Measurements from ENCODE around the gene SP4.

The SP4 gene

DNA sequence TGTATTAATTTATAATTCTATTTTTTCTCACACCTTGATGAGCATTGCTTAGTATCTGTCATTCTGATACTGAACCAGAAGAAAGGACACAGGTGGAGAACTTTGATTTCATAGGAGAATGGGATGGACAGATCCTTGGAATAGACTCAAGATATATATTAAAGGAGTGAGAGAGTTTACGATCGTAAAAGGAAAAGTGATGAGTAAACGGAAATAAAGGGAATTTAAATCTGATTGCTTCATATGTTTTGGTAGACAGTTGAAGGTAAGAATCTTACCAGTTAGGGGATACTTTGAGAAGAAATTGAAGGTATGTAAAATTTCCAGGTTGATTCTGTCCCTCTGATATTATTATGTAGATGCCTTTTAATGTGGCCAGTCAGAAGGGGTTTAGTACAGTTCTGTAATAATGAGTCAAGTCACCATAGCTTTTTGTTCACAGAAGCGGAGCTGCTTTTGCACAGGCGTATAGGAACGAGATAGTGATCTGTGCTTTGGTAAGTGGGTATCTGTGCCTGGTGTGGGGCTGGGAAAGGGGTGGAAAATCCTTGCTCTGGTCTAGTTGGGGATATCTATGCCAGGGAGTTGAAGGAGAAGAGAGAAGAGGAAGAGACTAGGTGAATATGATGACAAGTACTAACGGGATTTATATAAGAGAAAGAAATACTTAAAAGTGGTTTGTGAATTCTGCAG is 15.4 kb downstream of the SP4 start:
- no peak overlapping the region for H3K4me3 ChIP-seq (ENCODE audit: low read length)
- DNase-seq (ENCODE audit: low read depth) = no peak
- TF ChIP-seq, protein P1, sequence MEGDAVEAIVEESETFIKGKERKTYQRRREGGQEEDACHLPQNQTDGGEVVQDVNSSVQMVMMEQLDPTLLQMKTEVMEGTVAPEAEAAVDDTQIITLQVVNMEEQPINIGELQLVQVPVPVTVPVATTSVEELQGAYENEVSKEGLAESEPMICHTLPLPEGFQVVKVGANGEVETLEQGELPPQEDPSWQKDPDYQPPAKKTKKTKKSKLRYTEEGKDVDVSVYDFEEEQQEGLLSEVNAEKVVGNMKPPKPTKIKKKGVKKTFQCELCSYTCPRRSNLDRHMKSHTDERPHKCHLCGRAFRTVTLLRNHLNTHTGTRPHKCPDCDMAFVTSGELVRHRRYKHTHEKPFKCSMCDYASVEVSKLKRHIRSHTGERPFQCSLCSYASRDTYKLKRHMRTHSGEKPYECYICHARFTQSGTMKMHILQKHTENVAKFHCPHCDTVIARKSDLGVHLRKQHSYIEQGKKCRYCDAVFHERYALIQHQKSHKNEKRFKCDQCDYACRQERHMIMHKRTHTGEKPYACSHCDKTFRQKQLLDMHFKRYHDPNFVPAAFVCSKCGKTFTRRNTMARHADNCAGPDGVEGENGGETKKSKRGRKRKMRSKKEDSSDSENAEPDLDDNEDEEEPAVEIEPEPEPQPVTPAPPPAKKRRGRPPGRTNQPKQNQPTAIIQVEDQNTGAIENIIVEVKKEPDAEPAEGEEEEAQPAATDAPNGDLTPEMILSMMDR (conservative IDR thresholded peaks at IDR 0.05; ENCODE audit: low read length) = no peak

DNA sequence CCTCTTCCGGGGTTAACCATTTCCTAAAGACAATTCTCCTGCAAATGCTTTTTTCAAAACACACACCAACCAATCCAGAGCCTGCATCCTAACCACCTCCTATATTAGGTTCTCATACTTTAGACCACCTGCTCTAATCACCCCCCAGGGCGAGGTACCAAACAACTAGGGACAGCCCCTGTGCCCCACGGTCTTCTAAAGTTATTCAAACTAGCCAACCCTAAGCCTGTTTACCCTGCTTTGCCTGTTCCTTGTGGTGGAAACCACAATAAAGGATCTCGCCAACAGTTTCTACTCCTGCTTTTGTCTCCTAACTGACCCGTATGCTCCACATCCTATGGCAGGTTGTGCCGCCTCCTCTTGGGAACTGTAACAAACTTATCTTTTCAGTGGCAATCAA is 21.1 kb downstream of the SP4 start:
- H3K4me3 ChIP-seq (ENCODE audit: low read length) = no peak overlapping the region
- no peak for DNase-seq (ENCODE audit: low read depth)
- TF ChIP-seq, protein P1 (conservative IDR thresholded peaks at IDR 0.05; ENCODE audit: low read length) = no peak

DNA sequence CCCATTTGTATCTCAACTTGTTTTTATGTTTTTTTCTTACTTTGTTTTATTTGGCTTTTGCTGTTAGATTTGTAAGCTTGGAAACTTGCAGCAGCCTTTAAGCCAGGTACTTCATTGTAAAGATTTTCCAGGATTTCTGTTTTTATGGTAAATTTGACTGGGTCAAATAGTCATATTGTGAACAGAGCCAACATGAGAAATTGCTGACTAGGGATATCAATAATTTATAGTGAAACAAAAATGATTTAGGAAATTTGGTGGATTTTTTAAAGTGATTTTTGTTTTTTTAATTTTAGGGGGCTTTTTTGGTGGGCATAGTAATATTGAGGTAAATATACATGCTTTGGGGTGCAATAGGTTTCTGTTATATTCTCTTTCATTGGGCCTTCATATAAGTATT is 22.2 kb downstream of the SP4 start:
- TF ChIP-seq, protein P1 (conservative IDR thresholded peaks at IDR 0.05; ENCODE audit: low read length) = no peak
- no peak overlapping the region for H3K4me3 ChIP-seq (ENCODE audit: low read length)
- no peak for DNase-seq (ENCODE audit: low read depth)

DNA sequence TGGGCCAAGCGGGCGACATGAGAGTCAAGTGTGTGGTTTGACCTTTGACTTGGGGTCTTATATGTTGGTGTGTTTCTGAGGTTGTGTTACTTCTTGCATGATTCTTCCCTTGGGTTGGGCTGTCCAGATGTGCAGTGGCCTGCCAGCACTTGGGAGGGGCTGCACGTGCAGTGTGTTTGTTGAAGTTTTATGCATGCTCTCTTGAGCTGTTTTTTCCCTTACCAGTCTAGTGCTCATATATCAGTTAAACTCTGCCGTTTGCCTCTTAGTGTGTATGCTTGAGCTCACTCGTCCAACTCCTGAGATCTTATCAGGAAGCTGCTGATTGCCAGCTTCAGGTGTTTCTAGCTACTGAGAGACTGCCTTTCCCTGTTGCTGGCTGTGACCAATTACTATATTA is 23.1 kb downstream of the SP4 start:
- no peak for DNase-seq (ENCODE audit: low read depth)
- H3K4me3 ChIP-seq (ENCODE audit: low read length) = no peak overlapping the region
- TF ChIP-seq, protein P1 (conservative IDR thresholded peaks at IDR 0.05; ENCODE audit: low read length) = no peak

DNA sequence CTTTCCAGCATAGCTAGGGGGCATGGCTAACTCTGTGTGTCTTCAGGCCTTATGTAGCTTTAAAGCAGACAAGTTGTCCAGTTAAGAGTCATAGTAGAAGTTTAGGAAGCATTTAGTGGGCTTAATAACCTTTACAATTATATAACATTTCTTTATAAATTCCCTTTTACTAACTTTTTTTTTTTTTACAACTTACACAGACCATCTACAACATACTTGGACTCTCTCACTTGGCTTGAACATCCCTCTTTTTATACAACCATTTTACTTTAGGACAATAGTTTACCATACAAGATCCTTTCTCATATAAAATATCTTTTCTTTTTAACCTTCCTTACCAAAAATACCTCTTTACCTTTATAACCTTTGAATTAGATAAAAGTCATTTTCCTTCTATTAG is 26.3 kb downstream of the SP4 start:
- no peak overlapping the region for H3K4me3 ChIP-seq (ENCODE audit: low read length)
- TF ChIP-seq, protein P1 (conservative IDR thresholded peaks at IDR 0.05; ENCODE audit: low read length) = no peak
- DNase-seq (ENCODE audit: low read depth) = no peak

DNA sequence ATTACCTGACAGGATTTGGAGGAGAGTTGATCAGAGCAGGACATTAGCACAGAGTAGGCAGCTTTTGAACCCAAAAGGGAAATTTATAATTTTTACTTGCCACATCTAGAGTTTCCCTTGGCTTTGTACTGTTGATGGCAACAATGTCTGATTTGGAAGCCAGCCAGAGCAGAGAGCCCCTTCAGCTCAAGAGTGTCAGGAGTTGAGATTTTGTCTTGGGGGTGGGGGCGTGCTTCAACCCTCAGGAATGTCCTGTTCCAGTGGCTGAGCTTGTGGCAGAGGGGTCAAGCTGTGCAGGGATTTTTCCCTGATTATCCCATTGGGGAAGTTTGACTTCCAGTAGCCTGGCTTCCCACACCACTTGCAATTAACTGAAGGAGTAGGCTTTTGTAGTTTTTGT is 27.0 kb downstream of the SP4 start:
- H3K4me3 ChIP-seq (ENCODE audit: low read length) = no peak overlapping the region
- TF ChIP-seq, protein P1 (conservative IDR thresholded peaks at IDR 0.05; ENCODE audit: low read length) = no peak
- no peak for DNase-seq (ENCODE audit: low read depth)

DNA sequence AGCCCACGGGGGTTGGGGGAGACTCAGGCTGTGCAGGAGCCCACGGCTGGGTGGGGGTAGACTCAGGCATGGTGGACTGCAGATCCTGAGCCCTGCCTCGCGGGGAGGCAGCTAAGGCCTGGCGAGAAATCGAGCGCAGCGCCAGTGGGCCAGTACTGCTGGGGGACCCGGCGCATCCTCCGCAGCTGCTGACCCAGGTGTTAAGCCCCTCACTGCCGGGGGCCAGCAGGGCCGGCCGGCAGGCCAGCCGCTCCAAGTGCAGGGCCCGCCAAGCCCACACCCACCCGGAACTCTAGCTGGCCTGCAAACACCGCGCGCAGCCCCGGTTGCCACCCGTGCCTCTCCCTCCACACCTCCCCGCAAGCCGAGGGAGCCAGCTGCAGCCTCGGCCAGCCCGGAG is 33.4 kb downstream of the SP4 start:
- DNase-seq (ENCODE audit: low read depth) = no peak
- TF ChIP-seq, protein P1 (conservative IDR thresholded peaks at IDR 0.05; ENCODE audit: low read length) = no peak
- H3K4me3 ChIP-seq (ENCODE audit: low read length) = no peak overlapping the region
